ENCODE measurements around the gene ITGB3. TPM values are rescaled to one million over a fixed set of nuclear protein-coding genes. Genes with fewer than 3 reads are reported as not detected.
A peak's percentile ranks its signal among the peaks of the same experiment; 100 is the strongest.

The ITGB3 gene
- polyA plus RNA-seq, 4 donors: 0.54 to 4.8 (median 2.2) TPM

GRCh38 chr17:47278561-47278960 is 24.9 kb downstream of the ITGB3 start:
- no peak overlapping the region for H3K4me3 ChIP-seq (ENCODE audit: low read depth in 1 of 3, low read length in 3 of 3)
- no peaks in the 10 kb centered on the region for H3K27me3 ChIP-seq (ENCODE audit: control insufficient read depth in 3 of 3, insufficient read depth in 3 of 3, low read length in 3 of 3)
- FAIRE-seq: no peak
- DNase-seq: no peak
- H3K27ac ChIP-seq (ENCODE audit: low read depth in 1 of 3, low read length in 2 of 3): peak overlapping the region in 2 of 3 donors; percentile 72 to 94
- peaks cover 0 to 33% (median 25%) of the 10 kb centered on the region in 3 donors for H3K4me1 ChIP-seq (ENCODE audit: control insufficient read depth in 3 of 3, insufficient read depth in 2 of 3, low read depth in 1 of 3, low read length in 2 of 3)
- H3K36me3 ChIP-seq (ENCODE audit: control insufficient read depth in 3 of 3, insufficient read depth in 2 of 3, low read depth in 1 of 3, low read length in 3 of 3): no peaks in the 10 kb centered on the region
- no peaks in the 10 kb centered on the region for H3K9me3 ChIP-seq (ENCODE audit: control insufficient read depth in 2 of 2, insufficient read depth in 1 of 2, low read depth in 1 of 2, low read length in 1 of 2)
- 83 to 89% (median 86%) methylated on average over 4 of the region's 4 CpGs for WGBS, 3 donors

GRCh38 chr17:47279062-47279801 is 25.6 kb downstream of the ITGB3 start:
- DNase-seq: peak; percentile 14 to 43
- Histone ChIP-seq H3K36me3 (ENCODE audit: control insufficient read depth in 3 of 3, insufficient read depth in 2 of 3, low read depth in 1 of 3, low read length in 3 of 3) (no peaks in the 10 kb centered on the region), H3K4me3 (ENCODE audit: low read depth in 1 of 3, low read length in 3 of 3) (no peak overlapping the region), H3K9me3 (ENCODE audit: control insufficient read depth in 2 of 2, insufficient read depth in 1 of 2, low read depth in 1 of 2, low read length in 1 of 2) (no peaks in the 10 kb centered on the region), H3K4me1 (ENCODE audit: control insufficient read depth in 3 of 3, insufficient read depth in 2 of 3, low read depth in 1 of 3, low read length in 2 of 3) (peaks cover 0 to 33% (median 25%) of the 10 kb centered on the region in 3 donors), H3K27me3 (ENCODE audit: control insufficient read depth in 3 of 3, insufficient read depth in 3 of 3, low read length in 3 of 3) (no peaks in the 10 kb centered on the region), H3K27ac (ENCODE audit: low read depth in 1 of 3, low read length in 2 of 3) (peak overlapping the region in 2 of 3 donors; percentile 72 to 94)
- 46 to 85% (median 82%) methylated on average over 10 of the region's 10 CpGs for WGBS, 3 donors
- FAIRE-seq: no peak

GRCh38 chr17:47280072-47280811 is 26.6 kb downstream of the ITGB3 start:
- FAIRE-seq: no peak
- H3K4me1 ChIP-seq (ENCODE audit: control insufficient read depth in 3 of 3, insufficient read depth in 2 of 3, low read depth in 1 of 3, low read length in 2 of 3): peaks cover 0 to 28% (median 19%) of the 10 kb centered on the region in 3 donors

GRCh38 chr17:47281216-47281615 is 27.6 kb downstream of the ITGB3 start:
- WGBS, 3 donors: 76 to 87% (median 87%) methylated on average over 6 of the region's 6 CpGs
- Histone ChIP-seq H3K4me3 (ENCODE audit: low read depth in 1 of 3, low read length in 3 of 3) (no peak overlapping the region), H3K27ac (ENCODE audit: low read depth in 1 of 3, low read length in 2 of 3) (peak overlapping the region in 1 of 3 donors; percentile 40), H3K4me1 (ENCODE audit: control insufficient read depth in 3 of 3, insufficient read depth in 2 of 3, low read depth in 1 of 3, low read length in 2 of 3) (peaks cover 0 to 18% (median 15%) of the 10 kb centered on the region in 3 donors), H3K9me3 (ENCODE audit: control insufficient read depth in 2 of 2, insufficient read depth in 1 of 2, low read depth in 1 of 2, low read length in 1 of 2) (no peaks in the 10 kb centered on the region), H3K36me3 (ENCODE audit: control insufficient read depth in 3 of 3, insufficient read depth in 2 of 3, low read depth in 1 of 3, low read length in 3 of 3) (no peaks in the 10 kb centered on the region), H3K27me3 (ENCODE audit: control insufficient read depth in 3 of 3, insufficient read depth in 3 of 3, low read length in 3 of 3) (no peaks in the 10 kb centered on the region)
- DNase-seq: no peak
- no peak for FAIRE-seq

More at GRCh38 chr17:47280072-47280811, 26.6 kb downstream of the ITGB3 start:
- peak overlapping the region in 2 of 3 donors; percentile 72 to 94 for H3K27ac ChIP-seq (ENCODE audit: low read depth in 1 of 3, low read length in 2 of 3)
- no peaks in the 10 kb centered on the region for H3K27me3 ChIP-seq (ENCODE audit: control insufficient read depth in 3 of 3, insufficient read depth in 3 of 3, low read length in 3 of 3)
- no peaks in the 10 kb centered on the region for H3K9me3 ChIP-seq (ENCODE audit: control insufficient read depth in 2 of 2, insufficient read depth in 1 of 2, low read depth in 1 of 2, low read length in 1 of 2)
- no peak for DNase-seq
- H3K36me3 ChIP-seq (ENCODE audit: control insufficient read depth in 3 of 3, insufficient read depth in 2 of 3, low read depth in 1 of 3, low read length in 3 of 3): no peaks in the 10 kb centered on the region
- no peak overlapping the region for H3K4me3 ChIP-seq (ENCODE audit: low read depth in 1 of 3, low read length in 3 of 3)
- 85 to 95% (median 88%) methylated on average over 14 of the region's 14 CpGs for WGBS, 3 donors

GRCh38 chr17:47285003-47285402 is 31.4 kb downstream of the ITGB3 start:
- FAIRE-seq: no peak
- H3K9me3 ChIP-seq (ENCODE audit: control insufficient read depth in 2 of 2, insufficient read depth in 1 of 2, low read depth in 1 of 2, low read length in 1 of 2): no peaks in the 10 kb centered on the region
- H3K36me3 ChIP-seq (ENCODE audit: control insufficient read depth in 3 of 3, insufficient read depth in 2 of 3, low read depth in 1 of 3, low read length in 3 of 3): no peaks in the 10 kb centered on the region
- no peak for DNase-seq
- no peak overlapping the region for H3K4me3 ChIP-seq (ENCODE audit: low read depth in 1 of 3, low read length in 3 of 3)
- H3K27me3 ChIP-seq (ENCODE audit: control insufficient read depth in 3 of 3, insufficient read depth in 3 of 3, low read length in 3 of 3): no peaks in the 10 kb centered on the region
- H3K27ac ChIP-seq (ENCODE audit: low read depth in 1 of 3, low read length in 2 of 3): no peak overlapping the region
- H3K4me1 ChIP-seq (ENCODE audit: control insufficient read depth in 3 of 3, insufficient read depth in 2 of 3, low read depth in 1 of 3, low read length in 2 of 3): peaks cover 0 to under 1% (median 0%) of the 10 kb centered on the region in 3 donors
- whole genome bisulfite sequencing, 3 donors: 93 to 94% (median 93%) methylated on average over 6 of the region's 6 CpGs

GRCh38 chr17:47286198-47286914 is 32.7 kb downstream of the ITGB3 start:
- no peaks in the 10 kb centered on the region for H3K36me3 ChIP-seq (ENCODE audit: control insufficient read depth in 3 of 3, insufficient read depth in 2 of 3, low read depth in 1 of 3, low read length in 3 of 3)
- 78 to 85% (median 83%) methylated on average over 6 of the region's 6 CpGs for WGBS, 3 donors
- no peaks in the 10 kb centered on the region for H3K27me3 ChIP-seq (ENCODE audit: control insufficient read depth in 3 of 3, insufficient read depth in 3 of 3, low read length in 3 of 3)
- no peaks in the 10 kb centered on the region for H3K4me1 ChIP-seq (ENCODE audit: control insufficient read depth in 3 of 3, insufficient read depth in 2 of 3, low read depth in 1 of 3, low read length in 2 of 3)
- DNase-seq (no peak), FAIRE-seq (no peak)
- no peak overlapping the region for H3K4me3 ChIP-seq (ENCODE audit: low read depth in 1 of 3, low read length in 3 of 3)
- no peak overlapping the region for H3K27ac ChIP-seq (ENCODE audit: low read depth in 1 of 3, low read length in 2 of 3)
- H3K9me3 ChIP-seq (ENCODE audit: control insufficient read depth in 2 of 2, insufficient read depth in 1 of 2, low read depth in 1 of 2, low read length in 1 of 2): no peaks in the 10 kb centered on the region

GRCh38 chr17:47287068-47287467 is 33.4 kb downstream of the ITGB3 start:
- Histone ChIP-seq H3K27me3 (ENCODE audit: control insufficient read depth in 3 of 3, insufficient read depth in 3 of 3, low read length in 3 of 3) (no peaks in the 10 kb centered on the region), H3K9me3 (ENCODE audit: control insufficient read depth in 2 of 2, insufficient read depth in 1 of 2, low read depth in 1 of 2, low read length in 1 of 2) (no peaks in the 10 kb centered on the region), H3K4me1 (ENCODE audit: control insufficient read depth in 3 of 3, insufficient read depth in 2 of 3, low read depth in 1 of 3, low read length in 2 of 3) (no peaks in the 10 kb centered on the region), H3K36me3 (ENCODE audit: control insufficient read depth in 3 of 3, insufficient read depth in 2 of 3, low read depth in 1 of 3, low read length in 3 of 3) (peaks cover 0 to 2% (median 0%) of the 10 kb centered on the region in 3 donors), H3K4me3 (ENCODE audit: low read depth in 1 of 3, low read length in 3 of 3) (no peak overlapping the region), H3K27ac (ENCODE audit: low read depth in 1 of 3, low read length in 2 of 3) (no peak overlapping the region)
- DNase-seq (no peak), FAIRE-seq (no peak)
- 79 to 95% (median 89%) methylated on average over 4 of the region's 4 CpGs for WGBS, 3 donors

- DNase-seq: no peak
- peaks cover 0 to 6% (median 0%) of the 10 kb centered on the region in 3 donors for H3K36me3 ChIP-seq (ENCODE audit: control insufficient read depth in 3 of 3, insufficient read depth in 2 of 3, low read depth in 1 of 3, low read length in 3 of 3)
Measured at GRCh38 chr17:47287639-47288038, 34.0 kb downstream of the ITGB3 start.

More at GRCh38 chr17:47287639-47288038, 34.0 kb downstream of the ITGB3 start:
- Histone ChIP-seq H3K9me3 (ENCODE audit: control insufficient read depth in 2 of 2, insufficient read depth in 1 of 2, low read depth in 1 of 2, low read length in 1 of 2) (no peaks in the 10 kb centered on the region), H3K4me3 (ENCODE audit: low read depth in 1 of 3, low read length in 3 of 3) (no peak overlapping the region), H3K4me1 (ENCODE audit: control insufficient read depth in 3 of 3, insufficient read depth in 2 of 3, low read depth in 1 of 3, low read length in 2 of 3) (no peaks in the 10 kb centered on the region), H3K27ac (ENCODE audit: low read depth in 1 of 3, low read length in 2 of 3) (no peak overlapping the region), H3K27me3 (ENCODE audit: control insufficient read depth in 3 of 3, insufficient read depth in 3 of 3, low read length in 3 of 3) (no peaks in the 10 kb centered on the region)
- FAIRE-seq: no peak
- WGBS, 3 donors: 76 to 88% (median 79%) methylated on average over 2 of the region's 2 CpGs
